Endothelial cell of umbilical vein (primary cell): ENCODE results near the gene JCHAIN. TPM values are rescaled to one million over a fixed set of nuclear protein-coding genes. Genes with fewer than 3 reads are reported as not detected.

Source experiments
- BruUV-seq: library from RNA; stranded (reverse); fragments of 400-500 nt; replicated peaks from 2 replicates; lab custom pipeline; 2021; lab: Mats Ljungman, UMichigan
- CTCF ChIA-PET: fragments of 300-600, 350-600 bp; sonication (Branson Sonifier 250); formaldehyde crosslinking; loops from one replicate; lab custom pipeline; 2021; ENCODE audit warnings: antibody characterized with exemption, inconsistent platforms; lab: Charles Lee
- POLR2A ChIA-PET: fragments of 300-600, 350-600 bp; sonication (Branson Sonifier 250); formaldehyde crosslinking; loops from one replicate; lab custom pipeline; 2021; ENCODE audit warnings: antibody characterized with exemption, inconsistent platforms; lab: Charles Lee
- DNase-seq: peaks from one replicate; pipeline ENCODE4 v3.0.0-alpha.2; 2011; ENCODE audit warnings: low read depth, low spot score
- FAIRE-seq: peaks from 2 replicates; lab custom pipeline; 2011; peaks lifted over from hg19 to GRCh38; lab: Jason Lieb, UNC
- H2AFZ ChIP-seq: 2 replicates; pipeline ENCODE4 v1.6.0; 2012; ENCODE audit warnings: low read depth, low read length, control low read depth, inconsistent platforms
- H3K27ac ChIP-seq: 2 replicates; pipeline ENCODE4 v1.5.1; 2011; ENCODE audit warnings: low read depth, mild to moderate bottlenecking, control low read depth, low read length, moderate library complexity; ENCODE audit not compliant: insufficient read depth
- H3K27me3 ChIP-seq, 2 experiments: 2 replicates each; pipeline versions ENCODE4 v1.6.0 to v1.6.1; 2011; ENCODE audit warnings: low read length in 2 of 2, mixed read lengths in 1 of 2; ENCODE audit not compliant: control insufficient read depth in 2 of 2, insufficient read depth in 2 of 2
- H3K36me3 ChIP-seq, 2 experiments: 2 replicates in 1 of 2; 3 replicates in 1 of 2; pipeline ENCODE4 v1.5.1; 2011; ENCODE audit warnings: low read length in 2 of 2, mild to moderate bottlenecking in 1 of 2, moderate library complexity in 1 of 2; ENCODE audit not compliant: control insufficient read depth in 2 of 2, insufficient read depth in 2 of 2; ENCODE audit errors: extremely low read depth in 1 of 2
- H3K4me1 ChIP-seq: 3 replicates; pipeline ENCODE4 v1.5.1; 2011; ENCODE audit warnings: mild to moderate bottlenecking, low read length; ENCODE audit not compliant: control insufficient read depth, insufficient read depth; ENCODE audit errors: extremely low read depth
- H3K4me2 ChIP-seq: 2 replicates; pipeline ENCODE4 v1.6.1; 2011; ENCODE audit warnings: low read length, control low read depth, mixed read lengths; ENCODE audit not compliant: insufficient read depth
- H3K4me3 ChIP-seq, 3 experiments: fragments of 200-600 bp in 1 of 3; sonication (generic), shearing (Covaris generic) in 1 of 3; replicated peaks in 1 of 3; 2 replicates each; pipeline ENCODE4 v1.5.1; 2011 to 2016; ENCODE audit warnings: control low read depth in 3 of 3, low read length in 3 of 3, mild to moderate bottlenecking in 2 of 3, inconsistent platforms in 1 of 3, low read depth in 1 of 3, moderate library complexity in 1 of 3; ENCODE audit not compliant: insufficient read depth in 1 of 3
- H3K79me2 ChIP-seq: 2 replicates; pipeline ENCODE4 v1.6.0; 2012; ENCODE audit warnings: low read length, inconsistent platforms; ENCODE audit not compliant: control insufficient read depth, insufficient read depth
- H3K9ac ChIP-seq: replicated peaks from 2 replicates; pipeline ENCODE3; 2011; ENCODE audit warnings: low read length, control low read depth; ENCODE audit not compliant: insufficient read depth; ENCODE audit errors: extremely low read depth
- H3K9me1 ChIP-seq: replicated peaks from 3 replicates; pipeline ENCODE4 v1.6.0; 2011; ENCODE audit warnings: mild to moderate bottlenecking, low read length; ENCODE audit not compliant: control insufficient read depth, insufficient read depth; ENCODE audit errors: extremely low read depth
- H3K9me3 ChIP-seq: replicated peaks from 2 replicates; pipeline ENCODE4 v1.5.1; 2012; ENCODE audit warnings: low read length, inconsistent platforms; ENCODE audit not compliant: control insufficient read depth, insufficient read depth
- H4K20me1 ChIP-seq: replicated peaks from 2 replicates; pipeline ENCODE3; 2011; ENCODE audit warnings: mild to moderate bottlenecking, low read length; ENCODE audit not compliant: control insufficient read depth, insufficient read depth; ENCODE audit errors: extremely low read depth
- EZH2 ChIP-seq: IDR thresholded peaks from 2 replicates; pipeline ENCODE4 v1.6.1; 2012; ENCODE audit warnings: borderline replicate concordance, low read depth, mild to moderate bottlenecking, moderate library complexity, low read length, inconsistent platforms; ENCODE audit not compliant: severe bottlenecking
- FOS ChIP-seq: IDR thresholded peaks from 2 replicates; pipeline ENCODE4 v1.6.1; 2011; ENCODE audit warnings: mild to moderate bottlenecking, low read length, moderate library complexity, borderline replicate concordance; ENCODE audit not compliant: insufficient read depth
- GATA2 ChIP-seq: IDR thresholded peaks from 2 replicates; pipeline ENCODE4 v1.7.0; 2011; ENCODE audit warnings: low read depth, mild to moderate bottlenecking, moderate library complexity, mixed read lengths, low read length; ENCODE audit not compliant: insufficient read length, insufficient read depth
- JUN ChIP-seq: IDR thresholded peaks from 2 replicates; pipeline ENCODE4 v1.6.1; 2011; ENCODE audit warnings: borderline replicate concordance, low read depth; ENCODE audit not compliant: insufficient read length, insufficient read depth
- MYC ChIP-seq: IDR thresholded peaks from one replicate; pipeline ENCODE4 v1.6.1; 2011; ENCODE audit warnings: mild to moderate bottlenecking, low read depth, low read length
- POLR2A ChIP-seq: IDR thresholded peaks from 2 replicates; pipeline ENCODE4 v1.6.1; 2012; ENCODE audit warnings: low read depth, mild to moderate bottlenecking, control low read depth, low read length
- POLR2AphosphoS5 ChIP-seq: IDR thresholded peaks from 2 replicates; pipeline ENCODE4 v1.6.1; 2012; ENCODE audit warnings: low read depth, mild to moderate bottlenecking, control low read depth, low read length, moderate library complexity; ENCODE audit not compliant: insufficient read depth
- dilution Hi-C: fragments of 300-500 bp; cut with MboI; formaldehyde crosslinking; loops from one replicate; pipeline ENCODE4 v1.15.0; 2019; ENCODE audit warnings: low sequenced_read_pairs; ENCODE audit not compliant: extremely low pct_ligation_motif_present
- intact Hi-C: fragments of 100-400 bp; cut with micrococcal nuclease; formaldehyde crosslinking; loops from one replicate; pipeline ENCODE4 v1.10.0; 2022
- polyA plus RNA-seq, 4 experiments: library from polyadenylated mRNA; depleted of rRNA in 3 of 4; stranded (reverse) in 3 of 4; unstranded in 1 of 4; fragments of >200 nt; gene quantifications; 2 replicates each; pipeline versions ENCODE4 v1.2.1 to v1.2.3, GENCODE V29; 2011 to 2012; ENCODE audit warnings: missing spikeins in 1 of 4
- total RNA-seq: library from RNA; stranded (reverse); gene quantifications from 2 replicates; pipeline ENCODE4 v1.2.3, GENCODE V29; 2021
- TF ChIP-seq, protein P1 (sequence below): IDR thresholded peaks from 2 replicates; pipeline ENCODE4 v1.6.1; 2011; ENCODE audit not compliant: insufficient read depth, insufficient read length
- TF ChIP-seq, protein P2 (sequence below), 2 donors: IDR thresholded peaks; 1 replicate in 1 of 2; 2 replicates in 1 of 2; pipeline ENCODE4 v1.5.1; 2011; ENCODE audit warnings: low read length in 2 of 2, mild to moderate bottlenecking in 2 of 2, moderate library complexity in 2 of 2, control low read depth in 1 of 2, inconsistent platforms in 1 of 2, low read depth in 1 of 2; ENCODE audit not compliant: insufficient read depth in 1 of 2; ENCODE audit errors: extremely low read depth in 1 of 2

Gene JCHAIN
- total and polyA plus RNA-seq, 2 donors (not counting 3 experiments of a cell fraction or from before 2014, with no cell fraction given), result not detected

DNA sequence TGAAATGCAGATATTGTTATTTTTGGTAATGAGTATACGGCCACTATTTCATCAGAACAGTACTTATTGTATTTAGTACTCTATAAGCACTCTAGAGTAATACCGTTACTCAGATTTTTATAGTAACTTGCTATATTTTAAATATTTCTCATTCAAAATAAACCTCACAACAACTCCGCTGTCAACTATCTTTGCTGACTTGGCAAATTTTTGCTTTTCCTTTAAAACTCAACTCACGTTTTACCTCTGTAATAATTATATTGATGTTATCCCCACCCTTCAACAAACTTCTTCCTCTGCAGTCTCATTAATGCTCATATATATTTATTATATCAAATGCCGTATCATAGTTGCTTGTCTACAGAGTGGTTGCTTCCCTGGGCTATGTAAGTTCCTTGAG is 9.0 kb downstream of the JCHAIN start:
- intact Hi-C loops, result loop anchor here (10.0 kb wide), 1 partner anchor 527 kb away; no protein-coding TSS in a partner anchor
- no peak overlapping the region for H3K4me2 ChIP-seq
- H3K9ac ChIP-seq, result no peak overlapping the region
- H2AFZ ChIP-seq, result no peak overlapping the region
- no peaks in the 10 kb centered on the region for H3K9me1 ChIP-seq
- FAIRE-seq (no peak), DNase-seq (no peak)
- no peaks in the 10 kb centered on the region for H3K79me2 ChIP-seq
- H3K27me3 ChIP-seq, result peaks cover 0 to 6% of the 10 kb centered on the region in 2 experiments
- H3K36me3 ChIP-seq, result no peaks in the 10 kb centered on the region
- H3K27ac ChIP-seq, result no peak overlapping the region
- no TSS peak for BruUV-seq
- TF ChIP-seq, protein P1, sequence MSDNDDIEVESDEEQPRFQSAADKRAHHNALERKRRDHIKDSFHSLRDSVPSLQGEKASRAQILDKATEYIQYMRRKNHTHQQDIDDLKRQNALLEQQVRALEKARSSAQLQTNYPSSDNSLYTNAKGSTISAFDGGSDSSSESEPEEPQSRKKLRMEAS, result no peak
- TF ChIP-seq, protein P2, sequence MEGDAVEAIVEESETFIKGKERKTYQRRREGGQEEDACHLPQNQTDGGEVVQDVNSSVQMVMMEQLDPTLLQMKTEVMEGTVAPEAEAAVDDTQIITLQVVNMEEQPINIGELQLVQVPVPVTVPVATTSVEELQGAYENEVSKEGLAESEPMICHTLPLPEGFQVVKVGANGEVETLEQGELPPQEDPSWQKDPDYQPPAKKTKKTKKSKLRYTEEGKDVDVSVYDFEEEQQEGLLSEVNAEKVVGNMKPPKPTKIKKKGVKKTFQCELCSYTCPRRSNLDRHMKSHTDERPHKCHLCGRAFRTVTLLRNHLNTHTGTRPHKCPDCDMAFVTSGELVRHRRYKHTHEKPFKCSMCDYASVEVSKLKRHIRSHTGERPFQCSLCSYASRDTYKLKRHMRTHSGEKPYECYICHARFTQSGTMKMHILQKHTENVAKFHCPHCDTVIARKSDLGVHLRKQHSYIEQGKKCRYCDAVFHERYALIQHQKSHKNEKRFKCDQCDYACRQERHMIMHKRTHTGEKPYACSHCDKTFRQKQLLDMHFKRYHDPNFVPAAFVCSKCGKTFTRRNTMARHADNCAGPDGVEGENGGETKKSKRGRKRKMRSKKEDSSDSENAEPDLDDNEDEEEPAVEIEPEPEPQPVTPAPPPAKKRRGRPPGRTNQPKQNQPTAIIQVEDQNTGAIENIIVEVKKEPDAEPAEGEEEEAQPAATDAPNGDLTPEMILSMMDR (IDR thresholded peaks at IDR 0.05; ENCODE audit: extremely low read depth in 1 of 2, insufficient read depth in 1 of 2, low read depth in 1 of 2, low read length in 2 of 2), result no peak
- TF ChIP-seq EZH2 (no peak), JUN (no peak), POLR2AphosphoS5 (no peak), GATA2 (no peak), MYC (no peak), POLR2A (no peak), FOS (no peak)
- H3K9me3 ChIP-seq, result no peaks in the 10 kb centered on the region
- no peaks in the 10 kb centered on the region for H3K4me1 ChIP-seq
- no peaks in the 10 kb centered on the region for H4K20me1 ChIP-seq
- ChIA-PET POLR2A (no interaction called here), CTCF (interaction anchor here (1.4 to 2.2 kb wide), 3 partner anchors 9 to 1647 kb away, joined by 3 to 9 read pairs (median 4); no protein-coding TSS in a partner anchor)
- dilution Hi-C loops, result no loop called here
- no peak overlapping the region for H3K4me3 ChIP-seq
